Peyer's patch (tissue), 4 donors: Measurements from ENCODE around the gene ZNF394.

ENCODE experiments used
- POLR2A ChIP-seq, 2 donors: fragments of 450-650 bp; IDR thresholded peaks; one replicate each; pipeline ENCODE4 v1.5.1; 2017; ENCODE audit warnings: antibody characterized with exemption in 2 of 2, mild to moderate bottlenecking in 2 of 2, moderate library complexity in 2 of 2
- TF ChIP-seq, protein P1 (sequence below), 6 experiments: fragments of 450-650 bp in 4 of 6; fragments of 200-600 bp in 2 of 6; sonication (generic) in 1 of 6; IDR thresholded peaks; one replicate each; pipeline ENCODE4 v1.5.1; 2017 to 2019; ENCODE audit warnings: antibody characterized with exemption in 6 of 6, mild to moderate bottlenecking in 3 of 6, moderate library complexity in 1 of 6

DNA sequence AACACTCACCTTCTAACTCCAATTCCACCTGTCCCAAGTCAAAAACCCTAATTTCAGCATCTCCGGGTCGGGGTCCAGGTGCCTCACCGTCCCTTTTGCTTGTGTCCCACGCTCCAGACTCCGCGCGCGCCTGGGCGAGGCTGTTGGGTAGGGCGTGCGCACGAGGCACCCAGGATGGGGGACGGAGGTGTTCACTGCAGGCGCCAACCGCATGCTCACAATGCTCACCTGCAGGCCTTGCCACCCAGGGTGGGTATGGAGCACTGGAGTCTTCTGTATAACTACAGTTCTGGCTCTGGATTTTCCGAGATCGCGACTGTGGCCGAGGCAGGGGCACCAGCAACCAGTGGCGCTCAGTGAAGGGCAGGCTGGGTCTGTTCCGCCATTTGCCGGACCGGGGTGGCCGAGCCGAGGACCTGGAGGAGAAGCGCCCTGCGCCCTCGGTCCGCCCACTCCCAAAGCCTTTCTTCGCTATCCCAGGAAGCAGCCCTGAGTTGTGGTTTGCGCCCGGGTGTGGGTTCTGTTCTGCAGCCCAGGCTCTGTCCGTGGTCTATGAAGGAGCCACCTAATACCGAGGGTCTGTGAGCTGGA is 43.1 kb upstream of the ZNF394 start:
- TF ChIP-seq, protein P1, sequence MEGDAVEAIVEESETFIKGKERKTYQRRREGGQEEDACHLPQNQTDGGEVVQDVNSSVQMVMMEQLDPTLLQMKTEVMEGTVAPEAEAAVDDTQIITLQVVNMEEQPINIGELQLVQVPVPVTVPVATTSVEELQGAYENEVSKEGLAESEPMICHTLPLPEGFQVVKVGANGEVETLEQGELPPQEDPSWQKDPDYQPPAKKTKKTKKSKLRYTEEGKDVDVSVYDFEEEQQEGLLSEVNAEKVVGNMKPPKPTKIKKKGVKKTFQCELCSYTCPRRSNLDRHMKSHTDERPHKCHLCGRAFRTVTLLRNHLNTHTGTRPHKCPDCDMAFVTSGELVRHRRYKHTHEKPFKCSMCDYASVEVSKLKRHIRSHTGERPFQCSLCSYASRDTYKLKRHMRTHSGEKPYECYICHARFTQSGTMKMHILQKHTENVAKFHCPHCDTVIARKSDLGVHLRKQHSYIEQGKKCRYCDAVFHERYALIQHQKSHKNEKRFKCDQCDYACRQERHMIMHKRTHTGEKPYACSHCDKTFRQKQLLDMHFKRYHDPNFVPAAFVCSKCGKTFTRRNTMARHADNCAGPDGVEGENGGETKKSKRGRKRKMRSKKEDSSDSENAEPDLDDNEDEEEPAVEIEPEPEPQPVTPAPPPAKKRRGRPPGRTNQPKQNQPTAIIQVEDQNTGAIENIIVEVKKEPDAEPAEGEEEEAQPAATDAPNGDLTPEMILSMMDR (IDR thresholded peaks at IDR 0.05) = no peak
- no peak for TF ChIP-seq POLR2A (IDR thresholded peaks at IDR 0.05)
